ENCODE measurements around the gene TEX54. TPM values are rescaled to one million over a fixed set of nuclear protein-coding genes. Genes with fewer than 3 reads are reported as not detected.
"Not testable (repeated sequence)": the region's sequence is repeated elsewhere in the genome, so short reads cannot be mapped to it uniquely, and the experiment has no call there.

Gene TEX54
- not detected for total RNA-seq
- long read RNA-seq, result 0 reads

DNA sequence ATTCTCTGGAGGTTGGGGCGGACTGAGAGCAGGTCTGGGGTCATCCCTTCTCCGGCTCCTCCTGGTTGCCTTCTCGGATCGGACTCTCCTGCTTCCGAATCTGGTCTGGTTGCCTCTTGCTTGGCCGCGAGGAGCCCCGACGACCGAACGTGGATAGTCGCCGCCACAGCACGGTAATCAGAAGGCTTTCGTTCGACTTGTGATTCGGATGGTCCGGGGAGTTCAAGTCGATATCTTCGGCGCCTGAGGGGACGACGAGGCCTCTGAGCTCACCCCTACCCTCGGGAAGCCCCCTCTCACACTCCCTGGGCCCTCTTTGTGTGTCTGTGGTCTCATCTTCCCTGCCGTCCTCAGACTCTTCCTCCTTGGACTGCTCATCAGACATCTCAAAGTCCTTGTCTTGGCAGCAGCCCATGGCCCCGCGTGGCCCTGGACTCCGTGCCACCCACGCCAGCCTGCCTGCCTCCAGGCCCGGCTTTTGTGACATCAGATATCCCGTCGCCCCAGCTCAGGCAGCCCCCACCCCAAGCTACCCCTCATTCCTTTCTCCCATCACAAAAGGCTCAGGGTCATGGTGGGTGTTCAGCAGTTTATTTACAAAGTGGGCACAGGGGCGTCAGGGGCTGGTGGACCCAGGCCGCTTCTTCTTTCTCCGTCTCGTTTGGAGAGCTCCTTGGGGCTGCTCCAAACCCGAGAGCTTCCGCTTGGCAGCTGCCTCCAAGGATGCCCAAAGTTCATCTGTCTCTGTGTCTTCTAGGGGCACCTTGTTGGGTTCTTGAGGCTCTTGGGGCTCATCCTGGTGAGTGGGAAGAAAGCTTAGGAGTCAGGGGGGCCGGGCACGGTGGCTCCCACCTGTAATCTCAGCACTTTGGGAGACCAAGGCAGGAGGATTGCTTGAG lies at the start of gene TEX54:
TSS of gene TEX54 (minus strand) at position 506 of the 899 bp plus-strand sequence.
- peak; percentile 27 for ATAC-seq
- peak; percentile 33 to 56 for DNase-seq
- intact Hi-C loops (cut with DNase I, micrococcal nuclease), result no loop called here

DNA sequence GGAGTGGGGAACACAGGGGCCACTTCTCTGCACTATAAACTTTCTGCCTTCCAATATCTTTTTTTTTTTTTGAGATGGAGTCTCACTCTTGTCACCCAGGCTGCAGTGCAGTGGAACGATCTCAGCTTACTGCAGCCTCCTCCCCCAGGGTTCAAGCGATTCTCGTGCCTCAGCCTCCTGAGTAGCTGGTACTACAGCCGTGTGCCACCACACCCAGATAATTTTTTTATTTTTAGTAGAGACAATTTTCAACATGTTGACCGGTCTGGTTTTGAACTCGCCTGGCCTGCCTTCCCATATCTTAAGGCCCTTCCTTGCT lies 49.7 kb upstream of the TEX54 start:
- intact Hi-C loops (cut with DNase I, micrococcal nuclease), result no loop called here
- ATAC-seq (no peak), DNase-seq (no peak)

DNA sequence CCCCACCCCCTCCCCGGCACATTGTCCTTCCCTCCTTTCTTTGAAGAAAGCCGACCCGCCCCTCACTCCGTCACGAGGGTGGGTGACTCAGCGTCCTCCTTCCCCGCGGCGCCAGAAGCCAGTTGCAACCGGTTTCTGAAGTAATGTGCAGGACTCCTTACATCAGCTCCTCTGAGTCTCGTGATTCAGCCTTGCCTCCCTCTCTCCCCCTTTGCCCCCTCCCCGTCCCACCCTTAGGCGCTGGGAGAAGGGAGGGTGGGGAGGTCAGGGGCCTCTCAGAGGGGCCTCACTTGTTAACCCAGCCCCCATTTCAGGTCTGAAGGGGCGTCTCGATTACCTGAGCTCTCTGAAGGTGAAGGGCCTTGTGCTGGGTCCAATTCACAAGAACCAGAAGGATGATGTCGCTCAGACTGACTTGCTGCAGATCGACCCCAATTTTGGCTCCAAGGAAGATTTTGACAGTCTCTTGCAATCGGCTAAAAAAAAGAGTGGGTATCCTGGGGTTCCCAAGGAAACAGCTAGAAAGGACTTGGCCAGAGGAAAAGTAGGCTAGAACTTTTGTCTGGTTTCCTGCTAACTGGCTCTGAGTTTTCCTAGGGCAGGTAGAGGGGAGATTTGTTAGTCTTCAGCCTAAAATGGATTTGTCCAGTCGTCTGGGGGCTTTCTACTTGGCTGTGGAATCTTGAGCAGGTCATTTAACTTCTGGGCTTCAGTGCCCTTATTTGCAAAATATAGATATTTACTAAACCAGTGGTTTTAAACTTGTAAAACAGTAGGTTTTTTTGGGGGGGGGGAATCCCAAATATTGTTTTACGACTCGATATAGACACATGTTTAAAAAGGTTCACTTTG lies 49.2 kb upstream of the TEX54 start:
- ATAC-seq (peak; percentile 73), DNase-seq (peak; percentile 92 to 97)
- intact Hi-C loops (cut with DNase I, micrococcal nuclease), result no loop called here

DNA sequence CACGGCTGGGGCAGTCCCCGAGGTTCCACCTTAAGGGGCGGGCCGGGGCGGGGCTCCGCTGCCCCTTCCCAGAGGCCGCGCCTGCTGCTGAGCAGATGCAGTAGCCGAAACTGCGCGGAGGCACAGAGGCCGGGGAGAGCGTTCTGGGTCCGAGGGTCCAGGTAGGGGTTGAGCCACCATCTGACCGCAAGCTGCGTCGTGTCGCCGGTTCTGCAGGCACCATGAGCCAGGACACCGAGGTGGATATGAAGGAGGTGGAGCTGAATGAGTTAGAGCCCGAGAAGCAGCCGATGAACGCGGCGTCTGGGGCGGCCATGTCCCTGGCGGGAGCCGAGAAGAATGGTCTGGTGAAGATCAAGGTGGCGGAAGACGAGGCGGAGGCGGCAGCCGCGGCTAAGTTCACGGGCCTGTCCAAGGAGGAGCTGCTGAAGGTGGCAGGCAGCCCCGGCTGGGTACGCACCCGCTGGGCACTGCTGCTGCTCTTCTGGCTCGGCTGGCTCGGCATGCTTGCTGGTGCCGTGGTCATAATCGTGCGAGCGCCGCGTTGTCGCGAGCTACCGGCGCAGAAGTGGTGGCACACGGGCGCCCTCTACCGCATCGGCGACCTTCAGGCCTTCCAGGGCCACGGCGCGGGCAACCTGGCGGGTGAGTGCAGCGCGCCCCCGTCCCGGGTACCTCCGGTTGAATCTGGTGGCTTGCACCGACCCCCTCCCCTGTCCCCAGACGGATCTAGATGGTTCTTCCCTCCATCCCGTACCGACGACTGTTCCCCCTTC lies 48.4 kb upstream of the TEX54 start, which contains the start of gene SLC3A2:
TSS of gene SLC3A2 (plus strand) at position 94 of the 776 bp plus-strand sequence. CDS start at position 222, 128 bp downstream.
- peak; percentile 92 to 94 for DNase-seq
- intact Hi-C loops (cut with DNase I, micrococcal nuclease), result no loop called here
- ATAC-seq, result peak; percentile 84

DNA sequence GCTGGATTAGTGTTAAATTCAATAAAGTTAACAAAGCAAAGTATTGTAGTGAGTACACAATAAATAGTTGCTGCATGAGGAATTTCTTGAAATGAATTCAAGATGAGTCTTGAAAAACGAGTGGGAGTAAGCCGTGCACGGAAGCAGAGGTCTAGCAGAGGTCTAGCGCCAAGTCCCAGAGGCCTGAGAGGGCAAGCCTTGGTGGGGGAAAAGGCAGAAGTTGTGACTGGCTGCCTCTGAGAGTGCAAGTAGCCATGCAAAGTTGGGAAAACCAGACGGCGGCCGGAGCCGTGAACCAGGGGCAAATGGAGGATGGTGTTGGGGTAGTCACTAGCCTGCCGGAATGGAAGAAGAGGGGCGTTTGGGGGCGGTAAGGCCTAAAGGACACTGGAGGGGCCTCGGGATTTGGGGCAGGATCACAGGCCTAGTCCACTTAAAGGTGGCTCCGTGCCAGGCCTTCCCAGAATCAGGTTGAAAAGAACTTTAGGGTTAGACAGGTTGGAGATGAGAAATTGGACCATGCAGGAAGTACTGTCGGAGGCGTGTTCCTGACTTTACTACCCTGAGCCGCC lies 47.7 kb upstream of the TEX54 start:
- intact Hi-C loops (cut with DNase I, micrococcal nuclease), result no loop called here
- DNase-seq (no peak), ATAC-seq (peak; percentile 1)

DNA sequence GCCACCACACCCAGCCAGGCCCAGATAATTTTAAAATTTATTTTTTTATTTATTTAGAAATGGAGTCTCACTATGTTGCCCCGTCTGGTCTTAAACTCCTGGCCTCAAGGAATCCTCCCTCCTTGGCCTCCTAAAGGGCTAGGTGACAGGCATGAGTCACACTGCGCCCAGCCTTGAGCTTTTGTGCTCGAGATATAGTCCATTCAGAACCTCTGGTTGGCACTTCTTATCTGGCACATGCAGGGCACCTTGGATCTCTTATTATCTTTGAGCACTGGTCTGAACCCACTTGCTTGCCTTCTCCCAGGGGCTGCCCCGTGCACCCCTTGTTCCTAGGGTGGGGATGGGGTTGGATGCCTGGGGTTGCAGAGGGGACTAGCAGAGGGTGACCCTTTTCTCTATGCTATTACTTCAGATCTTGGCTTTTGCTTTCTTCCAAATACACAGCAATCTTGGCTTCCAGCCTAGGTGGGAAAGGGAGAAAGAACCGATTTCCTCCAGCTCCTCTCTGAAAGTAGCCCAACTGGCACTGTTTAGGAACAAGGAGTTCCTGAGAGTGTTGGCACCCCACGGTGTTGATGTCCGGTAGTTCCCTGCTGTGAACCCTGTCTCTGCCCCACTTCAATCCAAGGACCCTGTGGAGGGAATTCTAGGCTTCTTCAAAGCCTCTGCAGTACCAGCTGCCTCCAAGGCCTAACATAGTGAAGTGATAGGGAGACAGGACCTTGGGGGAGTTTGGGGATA lies 46.8 kb upstream of the TEX54 start:
- DNase-seq (no peak), ATAC-seq (no peak)
- intact Hi-C loops (cut with DNase I, micrococcal nuclease), result no loop called here

DNA sequence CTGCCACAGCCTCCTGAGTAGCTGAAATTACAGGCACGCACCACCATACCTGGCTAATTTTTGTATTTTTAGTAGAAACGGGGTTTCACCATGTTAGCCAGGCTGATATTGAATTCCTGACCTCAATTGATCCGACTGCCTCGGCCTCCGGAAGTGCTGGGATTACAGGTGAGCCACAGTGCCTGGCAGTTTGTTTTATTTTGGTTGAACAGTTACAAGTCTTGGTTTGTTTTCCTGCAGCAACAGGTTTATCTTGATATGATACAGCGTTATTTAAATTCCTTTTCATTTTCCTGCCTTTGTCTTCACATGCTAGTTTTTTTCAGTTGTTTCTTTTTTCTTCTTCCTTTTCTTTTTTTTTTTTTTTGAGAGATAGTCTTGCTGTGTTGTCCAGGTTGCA lies 44.1 kb upstream of the TEX54 start:
- no peak for DNase-seq
- intact Hi-C loops (cut with DNase I, micrococcal nuclease), result no loop called here
- no peak for ATAC-seq

DNA sequence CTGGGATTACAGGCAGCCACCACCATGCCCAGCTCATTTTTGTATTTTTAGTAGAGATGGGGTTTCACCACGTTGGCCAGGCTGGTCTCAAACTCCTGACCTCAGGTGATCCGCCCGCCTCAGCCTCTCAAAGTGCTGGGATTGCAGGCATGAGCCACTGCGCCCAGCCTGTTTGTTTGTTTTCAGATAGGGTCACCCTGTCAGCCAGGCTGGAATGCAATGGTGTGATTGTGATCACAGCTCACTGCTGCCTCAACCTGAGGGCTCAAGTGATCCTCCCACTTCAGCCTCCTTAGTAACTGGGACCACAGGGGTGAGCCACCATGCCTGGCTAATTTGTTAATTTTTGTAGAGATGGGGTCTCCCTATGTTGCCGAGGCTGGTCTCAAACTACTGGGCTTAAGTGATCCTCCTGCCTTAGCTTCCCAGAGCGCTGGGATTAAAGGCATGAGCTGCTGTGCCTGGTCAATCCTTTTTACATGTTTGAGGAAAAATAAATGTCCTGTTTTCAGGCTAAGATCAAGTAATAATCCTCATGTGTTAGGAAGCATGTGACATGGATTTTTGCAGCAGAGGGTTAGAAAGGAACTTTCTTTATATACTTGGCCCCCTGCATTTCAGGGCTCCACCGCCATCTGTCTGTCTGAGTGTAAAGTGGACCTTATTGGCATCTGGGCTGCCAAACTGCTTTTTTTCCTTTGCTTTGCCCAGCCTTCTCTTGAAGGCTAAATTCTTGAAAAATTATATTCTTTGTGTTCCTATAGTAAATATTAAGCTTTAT lies 43.2 kb upstream of the TEX54 start:
- intact Hi-C loops (cut with DNase I, micrococcal nuclease), result no loop called here
- ATAC-seq (no peak), DNase-seq (no peak)

DNA sequence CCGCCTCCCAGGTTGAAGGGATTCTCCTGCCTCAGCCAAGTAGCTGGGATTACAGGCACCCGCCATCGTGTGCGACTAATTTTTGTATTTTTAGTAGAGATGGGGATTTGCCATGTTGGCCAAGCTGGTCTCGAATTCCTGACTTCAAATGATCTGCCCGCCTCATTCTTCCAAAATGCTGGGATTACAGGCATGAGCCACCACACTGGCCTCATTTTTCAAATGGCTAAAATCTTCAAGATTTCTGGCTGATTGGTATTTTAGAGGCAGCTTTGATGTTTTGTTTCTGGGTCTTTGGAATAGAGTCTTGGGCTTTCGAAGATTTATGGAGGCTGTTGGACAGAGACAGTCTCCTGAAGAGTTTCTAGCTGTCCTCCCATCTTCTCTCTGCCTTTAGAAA lies 42.2 kb upstream of the TEX54 start:
- ATAC-seq, result no peak
- no peak for DNase-seq
- intact Hi-C loops (cut with DNase I, micrococcal nuclease), result no loop called here

DNA sequence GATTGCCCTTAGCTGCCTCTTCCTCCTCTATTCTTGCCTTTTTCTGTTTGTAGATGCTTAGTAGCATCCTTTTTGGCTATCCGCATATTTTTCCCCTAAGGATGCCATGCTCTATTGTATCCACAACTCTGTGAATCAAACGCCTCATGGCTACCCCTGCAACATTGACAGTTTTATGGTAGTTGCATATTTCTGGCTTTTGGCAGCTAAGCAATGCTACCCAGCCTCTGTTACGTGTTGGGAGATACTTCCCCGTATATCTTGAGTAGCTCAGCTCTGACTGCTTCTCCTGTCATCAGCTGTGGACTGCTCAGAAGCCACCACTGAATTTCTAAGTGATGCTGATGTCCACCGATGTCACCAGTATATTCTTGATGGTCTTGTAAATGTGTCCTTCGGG lies 33.0 kb upstream of the TEX54 start:
- DNase-seq (no peak), ATAC-seq (no peak)
- intact Hi-C loops (cut with DNase I, micrococcal nuclease), result no loop called here

DNA sequence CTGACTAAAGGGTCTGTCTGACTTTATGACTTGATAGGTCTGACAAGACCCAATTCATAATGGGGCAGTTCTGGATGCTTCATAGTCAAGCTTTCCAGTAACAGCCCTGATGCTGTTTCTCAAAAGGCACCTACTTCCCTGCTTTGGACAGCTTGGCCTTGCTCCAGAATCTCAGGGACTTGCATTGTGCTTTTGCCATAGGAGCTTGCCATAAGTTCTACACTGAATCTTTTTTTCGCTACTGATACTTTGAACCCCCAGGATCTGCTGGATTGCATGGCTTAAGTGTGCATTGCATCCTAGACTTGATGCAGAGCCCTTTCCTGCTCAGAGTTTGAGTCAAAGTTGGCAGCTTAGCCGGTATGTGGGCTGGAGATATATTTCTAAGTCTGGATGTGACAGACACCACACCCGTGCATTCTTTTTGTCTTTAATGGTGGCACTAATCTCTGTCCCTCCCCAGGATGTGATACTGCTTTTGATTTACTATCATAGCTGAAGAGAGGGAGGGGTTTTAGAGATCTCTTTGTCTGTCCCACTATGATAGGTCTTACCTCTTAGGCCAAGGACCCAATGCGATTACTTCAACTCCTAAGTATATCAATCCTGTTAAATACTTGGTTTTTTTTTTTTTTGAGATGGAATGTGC lies 31.2 kb upstream of the TEX54 start:
- ATAC-seq, result no peak
- no peak for DNase-seq
- intact Hi-C loops (cut with DNase I, micrococcal nuclease), result loop anchor here in 1 of 2 donors (5.0 kb wide), 1 partner anchor 77 kb away; the partner anchor contains the start of gene TMEM179B

DNA sequence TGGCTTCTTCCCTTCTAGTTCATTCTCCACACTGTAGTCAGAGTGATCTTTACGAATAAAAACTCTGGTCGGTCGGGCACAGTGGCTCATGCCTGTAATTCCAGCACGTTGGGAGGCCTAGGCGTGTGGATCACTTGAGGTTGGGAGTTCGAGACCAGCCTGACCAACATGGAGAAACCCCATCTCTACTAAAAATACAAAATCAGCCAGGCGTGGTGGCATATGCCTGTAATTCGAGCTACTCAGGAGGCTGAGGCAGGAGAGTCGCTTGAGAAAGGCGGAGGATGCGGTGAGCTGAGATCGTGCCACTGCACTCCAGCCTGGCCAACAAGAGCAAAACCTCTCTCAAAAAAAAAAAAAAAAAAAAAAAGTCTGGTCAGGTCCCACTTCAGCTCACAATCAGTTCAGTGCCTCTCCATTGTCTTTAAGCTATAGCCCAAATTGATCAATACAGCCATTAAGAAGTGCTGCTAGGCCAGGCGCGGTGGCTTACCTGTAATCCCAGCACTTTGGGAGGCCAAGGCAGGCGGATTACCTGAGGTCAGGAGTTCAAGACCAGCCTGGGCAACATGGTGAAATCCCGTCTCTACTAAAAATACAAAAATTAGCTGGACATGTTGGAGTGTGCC lies 29.0 kb upstream of the TEX54 start:
- ATAC-seq, DNase-seq: not testable (repeated sequence)
- intact Hi-C loops (cut with DNase I, micrococcal nuclease), result loop anchor here in 1 of 2 donors (5.0 kb wide), 1 partner anchor 74 kb away; the partner anchor contains the start of gene TMEM179B

DNA sequence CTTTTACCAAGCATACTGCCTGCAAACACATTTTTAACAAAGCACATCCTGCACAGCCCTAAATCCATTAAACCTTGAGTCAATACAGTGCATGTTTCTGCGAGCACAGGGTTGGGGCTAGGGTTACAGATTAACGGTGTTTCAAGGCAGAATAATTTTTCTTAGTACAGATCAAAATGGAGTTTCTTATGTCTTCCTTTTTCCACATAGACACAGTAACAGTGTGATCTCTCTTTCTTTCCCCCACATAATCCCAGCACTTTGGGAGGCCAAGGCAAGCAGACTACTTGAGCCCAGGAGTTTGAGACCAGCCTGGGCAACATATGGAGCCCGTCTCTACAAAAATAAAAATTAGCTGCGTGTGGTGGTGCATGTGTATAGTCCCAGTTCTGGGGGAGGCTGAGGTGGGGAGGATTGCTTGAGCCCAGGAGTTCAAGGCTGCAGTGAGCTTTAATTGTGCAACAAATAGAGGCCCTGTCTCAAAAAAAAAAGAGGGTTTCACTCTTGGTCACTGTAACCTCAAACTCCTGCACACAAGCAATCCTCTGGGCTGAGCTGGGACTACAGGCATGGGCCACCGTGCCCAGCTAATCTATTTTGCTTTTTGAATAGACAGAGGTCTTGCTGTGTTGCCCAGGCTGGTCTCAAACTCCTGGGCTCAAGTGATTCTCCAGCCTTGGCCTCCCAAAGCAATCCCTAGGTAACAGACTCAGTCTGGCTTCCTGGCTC lies 28.4 kb upstream of the TEX54 start:
- intact Hi-C loops (cut with DNase I, micrococcal nuclease), result loop anchor here in 1 of 2 donors (5.0 kb wide), 1 partner anchor 74 kb away; the partner anchor contains the start of gene TMEM179B
- no peak for DNase-seq
- no peak for ATAC-seq

DNA sequence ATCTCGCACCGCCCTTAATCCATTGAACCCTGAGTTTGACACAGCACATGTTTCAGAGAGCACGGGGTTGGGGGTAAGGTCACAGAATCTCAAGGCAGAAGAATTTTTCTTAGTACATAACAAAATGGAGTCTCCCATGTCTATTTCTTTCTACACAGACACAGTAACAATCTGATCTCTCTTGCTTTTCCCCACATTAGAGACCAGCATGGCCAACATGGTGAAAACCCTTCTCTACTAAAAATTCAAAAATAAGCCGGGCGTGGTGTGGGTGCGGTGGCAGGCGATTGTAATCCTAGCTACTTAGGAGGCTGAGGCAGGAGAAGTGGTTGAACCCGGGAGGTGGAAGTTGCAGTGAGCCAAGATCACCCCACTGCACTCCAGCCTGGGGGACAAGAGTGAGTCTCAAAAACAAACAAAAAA lies 26.7 kb upstream of the TEX54 start:
- intact Hi-C loops (cut with DNase I, micrococcal nuclease); ATAC-seq; DNase-seq: not testable (repeated sequence)

DNA sequence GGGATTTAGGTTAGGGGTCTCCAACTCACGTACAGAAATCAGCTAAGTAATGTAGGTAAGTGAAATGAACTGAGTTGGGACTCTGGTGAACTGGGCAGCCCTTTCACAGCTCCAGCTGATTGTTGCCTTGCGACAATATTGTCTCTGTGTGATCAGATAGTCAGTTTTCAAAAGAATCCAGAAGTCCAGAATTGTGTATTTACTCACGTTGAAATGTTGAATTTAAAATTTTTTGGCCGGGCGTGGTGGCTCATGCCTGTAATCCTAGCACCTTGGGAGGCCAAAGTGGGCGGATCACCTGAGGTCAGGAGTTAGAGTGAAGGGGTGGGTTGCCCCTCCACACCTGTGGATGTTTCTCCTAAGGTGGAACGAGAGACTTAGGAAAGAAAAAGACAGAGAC lies 25.6 kb upstream of the TEX54 start:
- intact Hi-C loops (cut with DNase I, micrococcal nuclease), result no loop called here
- no peak for DNase-seq

More for the DNA sequence above, 25.6 kb upstream of the TEX54 start:
- ATAC-seq, result no peak
